ENCODE data around the gene PCGF1. TPM values are rescaled to one million over a fixed set of nuclear protein-coding genes. Genes with fewer than 3 reads are reported as not detected.

Gene PCGF1
- total and polyA plus RNA-seq, 9 of the 15 experiments (the other 6 are each of a cell fraction or from before 2014, with no cell fraction given) = 20.3 to 45.7 (median 29.3) TPM

GRCh38 chr2:74529357-74530238, 22.1 kb upstream of the PCGF1 start, which contains the start of the genes AUP1 and HTRA2 (continued):
- no peak for TF ChIP-seq MLX (CRISPR knock-in tag; conservative IDR thresholded peaks at IDR 0.05)
- no peak for TF ChIP-seq ZZZ3 (IDR thresholded peaks at IDR 0.05)
- no peak for TF ChIP-seq IRF9 (tag; IDR thresholded peaks at IDR 0.05)
- TF ChIP-seq PTTG1 (tag; IDR thresholded peaks at IDR 0.05; ENCODE audit: low read depth) = no peak
- no peak for TF ChIP-seq SLC30A9 (CRISPR knock-in tag; IDR thresholded peaks at IDR 0.05)
- TF ChIP-seq HNRNPH1 (optimal IDR thresholded peaks at IDR 0.05; ENCODE audit: low read depth, low read length) = no peak
- no peak for TF ChIP-seq KAT2B (IDR thresholded peaks at IDR 0.05; ENCODE audit: low read depth, low read length)
- TF ChIP-seq ILK (tag; IDR thresholded peaks at IDR 0.05; ENCODE audit: borderline replicate concordance, low read depth) = no peak
- peak; percentile 99 for TF ChIP-seq ETS1 (conservative IDR thresholded peaks at IDR 0.05; ENCODE audit: control insufficient read depth, low read depth, low read length)
- TF ChIP-seq CREBBP (IDR thresholded peaks at IDR 0.05; ENCODE audit: low read depth, low read length) = no peak
- TF ChIP-seq NCOR1 (IDR thresholded peaks at IDR 0.05) = no peak
- no peak for TF ChIP-seq POLR3A (IDR thresholded peaks at IDR 0.05; ENCODE audit: borderline replicate concordance, extremely low read depth, insufficient read depth, insufficient read length)
- TF ChIP-seq, protein P1, sequence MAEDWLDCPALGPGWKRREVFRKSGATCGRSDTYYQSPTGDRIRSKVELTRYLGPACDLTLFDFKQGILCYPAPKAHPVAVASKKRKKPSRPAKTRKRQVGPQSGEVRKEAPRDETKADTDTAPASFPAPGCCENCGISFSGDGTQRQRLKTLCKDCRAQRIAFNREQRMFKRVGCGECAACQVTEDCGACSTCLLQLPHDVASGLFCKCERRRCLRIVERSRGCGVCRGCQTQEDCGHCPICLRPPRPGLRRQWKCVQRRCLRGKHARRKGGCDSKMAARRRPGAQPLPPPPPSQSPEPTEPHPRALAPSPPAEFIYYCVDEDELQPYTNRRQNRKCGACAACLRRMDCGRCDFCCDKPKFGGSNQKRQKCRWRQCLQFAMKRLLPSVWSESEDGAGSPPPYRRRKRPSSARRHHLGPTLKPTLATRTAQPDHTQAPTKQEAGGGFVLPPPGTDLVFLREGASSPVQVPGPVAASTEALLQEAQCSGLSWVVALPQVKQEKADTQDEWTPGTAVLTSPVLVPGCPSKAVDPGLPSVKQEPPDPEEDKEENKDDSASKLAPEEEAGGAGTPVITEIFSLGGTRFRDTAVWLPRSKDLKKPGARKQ (CRISPR knock-in tag; IDR thresholded peaks at IDR 0.05) = no peak
- TF ChIP-seq NFATC3 (IDR thresholded peaks at IDR 0.05) = no peak
- TF ChIP-seq MEIS2 (IDR thresholded peaks at IDR 0.05; ENCODE audit: partially characterized antibody) = no peak
- no peak for TF ChIP-seq ZNF780A (CRISPR knock-in tag; IDR thresholded peaks at IDR 0.05)
- TF ChIP-seq NR0B1 (IDR thresholded peaks at IDR 0.05; ENCODE audit: partially characterized antibody) = no peak
- TF ChIP-seq HMG20A (CRISPR knock-in tag; conservative IDR thresholded peaks at IDR 0.05) = no peak
- TF ChIP-seq HCFC1 (IDR thresholded peaks at IDR 0.05; ENCODE audit: low read depth, low read length) = peak; percentile 98
- no peak for TF ChIP-seq RBM25 (IDR thresholded peaks at IDR 0.05; ENCODE audit: low read depth, low read length, severe bottlenecking)
- TF ChIP-seq GABPA (tag; conservative IDR thresholded peaks at IDR 0.05; ENCODE audit: low read depth) = peak; percentile 95

Measured in K562 (cell line).